K562 (cell line): ENCODE measurements around the gene RBBP7. TPM values are rescaled to one million over a fixed set of nuclear protein-coding genes. Genes with fewer than 3 reads are reported as not detected.

Experiments
- ATAC-seq: fragments of 200-7000 bp; cut with Tn5 transposase; 3 replicates; pipeline ENCODE4 v1.9.1; 2020; ENCODE audit warnings: moderate library complexity
- BruUV-seq: library from RNA; stranded (reverse); fragments of 400-500 nt; replicated peaks from 2 replicates; lab custom pipeline; 2021; lab: Mats Ljungman, UMichigan
- CTCF ChIA-PET: fragments of 300-600 bp; formaldehyde crosslinking; extraction: SDS; loops from one replicate; lab custom pipeline; 2021; ENCODE audit warnings: low intra/inter-chr PET ratio; lab: Yijun Ruan, JAX
- POLR2A ChIA-PET: fragments of 300-600, 350-650 bp; sonication (Branson Sonifier 250); formaldehyde crosslinking; extraction: SDS; loops from one replicate; lab custom pipeline; 2021; ENCODE audit warnings: antibody characterized with exemption, inconsistent platforms; lab: Yijun Ruan, JAX
- DNase-seq, 4 experiments: peaks; one replicate each; pipeline versions ENCODE4 v3.0.0 to v3.0.0-alpha.2; 2011 to 2018; ENCODE audit warnings: low spot score in 3 of 4, mixed read lengths in 3 of 4; ENCODE audit errors: extremely low read depth in 1 of 4
- FAIRE-seq: peaks from 2 replicates; lab custom pipeline; 2011; peaks lifted over from hg19 to GRCh38; lab: Jason Lieb, UNC
- H2AFZ ChIP-seq: 2 replicates; pipeline ENCODE4 v1.6.0; 2011; ENCODE audit warnings: low read depth, low read length, control low read depth, inconsistent platforms
- H3K27ac ChIP-seq: fragments of 200-600 bp; 3 replicates; pipeline ENCODE4 v1.8.0; 2011; ENCODE audit warnings: low read depth, mild to moderate bottlenecking, control low read depth, inconsistent platforms, low read length, moderate library complexity, mixed read lengths; ENCODE audit errors: extremely low read depth
- H3K27me3 ChIP-seq, 2 experiments: fragments of 300-600 bp in 1 of 2; 2 replicates in 1 of 2; 3 replicates in 1 of 2; pipeline versions ENCODE4 v1.6.0 to v1.8.0; 2011; ENCODE audit warnings: inconsistent platforms in 2 of 2, low read length in 2 of 2, mild to moderate bottlenecking in 1 of 2, mixed read lengths in 1 of 2, moderate library complexity in 1 of 2; ENCODE audit not compliant: control insufficient read depth in 2 of 2, insufficient read depth in 2 of 2
- H3K36me3 ChIP-seq: fragments of 300-600 bp; 3 replicates; pipeline ENCODE4 v1.8.0; 2011; ENCODE audit warnings: mild to moderate bottlenecking, low read length, inconsistent platforms; ENCODE audit not compliant: control insufficient read depth, insufficient read depth
- H3K4me1 ChIP-seq, 2 experiments: fragments of 200-600 bp in 1 of 2; replicated peaks in 1 of 2; 2 replicates in 1 of 2; 3 replicates in 1 of 2; pipeline versions ENCODE4 v1.5.1 to v1.8.0; 2011; ENCODE audit warnings: inconsistent platforms in 2 of 2, low read length in 2 of 2, mild to moderate bottlenecking in 1 of 2, mixed read lengths in 1 of 2, moderate library complexity in 1 of 2; ENCODE audit not compliant: control insufficient read depth in 2 of 2, insufficient read depth in 2 of 2
- H3K4me2 ChIP-seq: 2 replicates; pipeline ENCODE4 v1.6.1; 2011; ENCODE audit warnings: low read length, control low read depth, inconsistent platforms, mixed read lengths; ENCODE audit not compliant: insufficient read depth
- H3K4me3 ChIP-seq: fragments of 200-600 bp; sonication (generic), shearing (Covaris generic); 2 replicates; pipeline ENCODE4 v1.5.1; 2016; ENCODE audit warnings: control low read depth, inconsistent platforms
- H3K79me2 ChIP-seq: fragments of 200-600 bp; 3 replicates; pipeline ENCODE4 v1.8.0; 2011; ENCODE audit warnings: low read length, inconsistent platforms; ENCODE audit not compliant: control insufficient read depth, insufficient read depth
- H3K9ac ChIP-seq, 2 experiments: 2 replicates each; pipeline versions ENCODE4 v1.6.0 to v1.6.1; 2011; ENCODE audit warnings: low read depth in 2 of 2, low read length in 2 of 2, control low read depth in 1 of 2, inconsistent platforms in 1 of 2, mild to moderate bottlenecking in 1 of 2, mixed read lengths in 1 of 2; ENCODE audit not compliant: insufficient read depth in 1 of 2
- H3K9me1 ChIP-seq: one replicate; pipeline ENCODE4 v1.6.0; 2011; ENCODE audit warnings: inconsistent platforms, mild to moderate bottlenecking, low read length, moderate library complexity; ENCODE audit not compliant: control insufficient read depth, insufficient read depth
- H3K9me3 ChIP-seq: replicated peaks from 2 replicates; pipeline ENCODE4 v1.5.1; 2011; ENCODE audit warnings: low read depth, low read length, inconsistent platforms; ENCODE audit not compliant: control insufficient read depth, insufficient read depth
- H4K20me1 ChIP-seq: replicated peaks from 2 replicates; pipeline ENCODE4 v1.6.1; 2011; ENCODE audit warnings: low read length, inconsistent platforms, mixed read lengths; ENCODE audit not compliant: control insufficient read depth, insufficient read depth
- MYC ChIP-seq, 2 experiments: fragments of 250-450 bp in 1 of 2; sonication (Bioruptor Pico) in 1 of 2; IDR thresholded peaks; 2 replicates each; pipeline versions ENCODE4 v1.5.1 to v1.6.1; 2012 to 2021; ENCODE audit warnings: low read depth in 2 of 2, borderline replicate concordance in 1 of 2, improper control_type of control experiment in 1 of 2, low read length in 1 of 2, mild to moderate bottlenecking in 1 of 2, moderate library complexity in 1 of 2
- RBM14 ChIP-seq: fragments of 200-400 bp; formaldehyde crosslinking; IDR thresholded peaks from 2 replicates; pipeline ENCODE4 v1.6.1; 2018; ENCODE audit warnings: low read depth, mild to moderate bottlenecking, low read length, moderate library complexity, borderline replicate concordance; ENCODE audit not compliant: insufficient read depth
- SMARCB1 ChIP-seq: IDR thresholded peaks from 2 replicates; pipeline ENCODE4 v1.6.1; 2011; ENCODE audit warnings: improper control_type of control experiment, low read depth; ENCODE audit not compliant: insufficient read length
- XRCC4 ChIP-seq: IDR thresholded peaks from one replicate; pipeline ENCODE4 v1.6.1; 2011; ENCODE audit not compliant: insufficient read depth, insufficient read length; ENCODE audit errors: extremely low read depth
- ZNF324 ChIP-seq: fragments of 250-450 bp; sonication (Bioruptor Pico); IDR thresholded peaks from 2 replicates; pipeline ENCODE4 v1.4.0; 2020; ENCODE audit warnings: mild to moderate bottlenecking
- WGBS: fragments of 100-300 bp; shearing (Covaris generic); methylation state at CpG from one replicate; pipeline ENCODE4 v1.1.6; 2016; ENCODE audit warnings: low coverage, mixed read lengths; ENCODE audit not compliant: insufficient coverage; ENCODE audit errors: missing lambda C conversion rate; 5-methylcytosine and 5-hydroxymethylcytosine counted together
- in situ Hi-C: fragments of 300-500 bp; cut with MboI; formaldehyde crosslinking; loops from 4 replicates; pipeline ENCODE4 v1.15.0; 2018; ENCODE audit warnings: inconsistent platforms, mixed read lengths
- intact Hi-C: fragments of 100-400 bp; cut with micrococcal nuclease; formaldehyde crosslinking; loops from 2 replicates; pipeline ENCODE4 v1.14.2; 2022
- polyA plus RNA-seq, 8 experiments: library from polyadenylated mRNA; depleted of rRNA in 4 of 8; stranded (reverse) in 5 of 8; unstranded in 3 of 8; fragments of >200 nt; fragmentation: Nextera tagmentation in 2 of 8; fragmentation: Illumina TruSeq in 1 of 8; extraction: Ambion mirVana in 2 of 8; extraction: Trizol in 1 of 8; gene quantifications; 2 replicates each; pipeline versions ENCODE4 v1.2.1 to v1.2.3, GENCODE V29; 2011 to 2014; ENCODE audit warnings: inconsistent platforms in 1 of 8, missing spikeins in 1 of 8
- total RNA-seq, 7 experiments: library from RNA; depleted of rRNA in 6 of 7; stranded (reverse); fragments of >200 nt in 6 of 7; fragmentation: Illumina TruSeq in 2 of 7; extraction: Trizol in 2 of 7; gene quantifications; 2 replicates each; pipeline versions ENCODE4 v1.2.1 to v1.2.3, GENCODE V29; 2011 to 2021; ENCODE audit warnings: low replicate concordance in 1 of 7
- TF ChIP-seq, protein P1 (sequence below), 2 experiments: IDR thresholded peaks in 1 of 2; conservative IDR thresholded peaks in 1 of 2; 2 replicates each; pipeline ENCODE4 v1.6.1; 2016; ENCODE audit warnings: low read depth in 2 of 2, mild to moderate bottlenecking in 1 of 2, missing compliant biosample characterization in 1 of 2, missing genetic modification characterization in 1 of 2, moderate library complexity in 1 of 2
- TF ChIP-seq, protein P2 (sequence below), 2 experiments: fragments of 200-800 bp in 1 of 2; sonication (Bioruptor generic) in 1 of 2; sonication (generic) in 1 of 2; formaldehyde crosslinking in 1 of 2; IDR thresholded peaks in 1 of 2; conservative IDR thresholded peaks in 1 of 2; 2 replicates each; pipeline versions ENCODE4 v1.5.0 to v1.6.1; 2016 to 2020; ENCODE audit warnings: missing compliant biosample characterization in 1 of 2, missing genetic modification characterization in 1 of 2, missing genetic modification reagents in 1 of 2

Gene RBBP7
- total and polyA plus RNA-seq, 9 of the 15 experiments (the other 6 are each of a cell fraction or from before 2014, with no cell fraction given), result 79.0 to 364 (median 182) TPM

DNA sequence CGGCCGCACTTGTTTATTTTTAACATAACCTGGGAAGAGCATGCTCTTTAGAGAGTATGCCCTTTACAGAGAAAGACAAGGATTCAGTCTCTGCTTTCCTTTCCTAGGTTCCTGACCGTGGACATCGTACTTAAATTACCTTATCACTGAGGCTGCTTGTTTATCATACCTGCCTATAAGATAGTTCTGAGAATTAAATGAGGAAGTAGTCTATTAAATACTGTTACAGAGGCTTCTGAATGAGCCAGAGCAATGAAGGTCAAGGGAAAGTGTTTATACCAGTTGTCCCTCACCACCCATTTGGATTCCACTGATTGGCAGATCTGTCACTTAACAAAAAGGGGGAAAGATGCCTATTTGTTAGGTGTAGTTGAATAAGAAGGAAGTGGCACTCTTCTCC lies 73.9 kb downstream of the RBBP7 start:
- FAIRE-seq, result no peak
- BruUV-seq, result no TSS peak
- Histone ChIP-seq H3K27me3 (no peaks in the 10 kb centered on the region), H3K4me3 (no peak overlapping the region), H3K4me1 (no peaks in the 10 kb centered on the region; a peak in 2 of 5 replicates), H3K9ac (no peak overlapping the region), H4K20me1 (no peaks in the 10 kb centered on the region), H3K9me3 (no peaks in the 10 kb centered on the region), H3K36me3 (peaks cover 67% of the 10 kb centered on the region), H2AFZ (no peak overlapping the region), H3K4me2 (no peak overlapping the region), H3K79me2 (peaks cover 83% of the 10 kb centered on the region), H3K27ac (no peak overlapping the region), H3K9me1 (no peaks in the 10 kb centered on the region)
- ATAC-seq, result no peak
- 65% methylated on average over 4 of the region's 4 CpGs for WGBS
- CTCF ChIA-PET, result no interaction called here
- POLR2A ChIA-PET, result interaction anchor here (3.1 kb wide), 1 partner anchor 12 kb away, joined by 15 read pairs; no protein-coding TSS in a partner anchor
- in situ Hi-C loops, result no loop called here
- intact Hi-C loops, result no loop called here
- DNase-seq, result no peak
- TF ChIP-seq, protein P1, sequence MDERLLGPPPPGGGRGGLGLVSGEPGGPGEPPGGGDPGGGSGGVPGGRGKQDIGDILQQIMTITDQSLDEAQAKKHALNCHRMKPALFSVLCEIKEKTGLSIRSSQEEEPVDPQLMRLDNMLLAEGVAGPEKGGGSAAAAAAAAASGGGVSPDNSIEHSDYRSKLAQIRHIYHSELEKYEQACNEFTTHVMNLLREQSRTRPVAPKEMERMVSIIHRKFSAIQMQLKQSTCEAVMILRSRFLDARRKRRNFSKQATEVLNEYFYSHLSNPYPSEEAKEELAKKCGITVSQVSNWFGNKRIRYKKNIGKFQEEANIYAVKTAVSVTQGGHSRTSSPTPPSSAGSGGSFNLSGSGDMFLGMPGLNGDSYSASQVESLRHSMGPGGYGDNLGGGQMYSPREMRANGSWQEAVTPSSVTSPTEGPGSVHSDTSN (CRISPR knock-in tag; IDR thresholded peaks at IDR 0.05; ENCODE audit: low read depth), result no peak
- TF ChIP-seq, protein P1 (tag; conservative IDR thresholded peaks at IDR 0.05; ENCODE audit: low read depth), result no peak
- TF ChIP-seq RBM14 (no peak), ZNF324 (no peak), XRCC4 (no peak), MYC (IDR thresholded peaks at IDR 0.05; ENCODE audit: low read depth, low read length) (no peak), MYC (CRISPR knock-in tag; IDR thresholded peaks at IDR 0.05; ENCODE audit: borderline replicate concordance, low read depth) (no peak), SMARCB1 (no peak)
- TF ChIP-seq, protein P2, sequence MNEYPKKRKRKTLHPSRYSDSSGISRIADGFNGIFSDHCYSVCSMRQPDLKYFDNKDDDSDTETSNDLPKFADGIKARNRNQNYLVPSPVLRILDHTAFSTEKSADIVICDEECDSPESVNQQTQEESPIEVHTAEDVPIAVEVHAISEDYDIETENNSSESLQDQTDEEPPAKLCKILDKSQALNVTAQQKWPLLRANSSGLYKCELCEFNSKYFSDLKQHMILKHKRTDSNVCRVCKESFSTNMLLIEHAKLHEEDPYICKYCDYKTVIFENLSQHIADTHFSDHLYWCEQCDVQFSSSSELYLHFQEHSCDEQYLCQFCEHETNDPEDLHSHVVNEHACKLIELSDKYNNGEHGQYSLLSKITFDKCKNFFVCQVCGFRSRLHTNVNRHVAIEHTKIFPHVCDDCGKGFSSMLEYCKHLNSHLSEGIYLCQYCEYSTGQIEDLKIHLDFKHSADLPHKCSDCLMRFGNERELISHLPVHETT (CRISPR knock-in tag; conservative IDR thresholded peaks at IDR 0.05 in 1 of 2, IDR thresholded peaks at IDR 0.05 in 1 of 2), result no peak
